ENCODE measurements around the gene TWF2.

DNA sequence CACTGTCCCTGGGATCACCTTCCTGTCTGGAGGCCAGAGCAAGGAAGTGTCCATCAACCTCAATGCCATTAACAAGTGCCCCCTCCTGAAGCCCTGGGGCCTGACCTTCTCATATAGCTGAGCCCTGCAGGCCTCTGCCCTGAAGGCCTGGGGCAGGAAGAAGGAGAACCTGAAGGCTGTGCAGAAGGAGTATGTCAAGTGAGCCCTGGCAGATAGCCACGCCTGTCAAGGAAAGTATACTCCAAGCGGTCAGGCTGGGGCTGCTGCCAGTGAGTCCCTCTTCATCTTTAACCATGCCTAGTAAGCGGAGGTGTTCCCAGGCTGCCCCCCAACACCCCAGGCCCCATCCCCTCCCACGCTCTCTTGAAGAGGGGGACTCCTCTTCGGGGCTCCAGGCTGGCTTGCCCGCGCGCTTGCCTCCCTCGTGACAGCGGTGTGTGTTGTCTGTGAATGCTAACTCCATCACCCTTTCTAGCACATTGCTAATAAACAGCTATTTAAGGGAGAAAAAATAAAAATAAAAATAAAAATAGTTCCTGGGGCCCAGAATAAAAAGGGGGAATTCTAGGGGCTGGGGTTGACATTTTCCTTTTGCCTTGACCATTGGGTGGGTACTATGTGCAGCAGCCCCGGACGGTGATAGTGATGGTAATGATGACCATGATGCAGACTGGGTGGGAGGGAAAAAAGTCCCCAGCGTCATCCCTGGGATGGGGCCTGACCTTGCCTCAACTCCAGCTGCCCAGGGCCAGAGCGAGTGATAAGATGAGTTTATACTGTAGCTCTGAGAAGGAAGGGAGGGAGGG lies 44.3 kb downstream of the TWF2 start:
- TF ChIP-seq POLR2AphosphoS5 (IDR thresholded peaks at IDR 0.05; ENCODE audit: control insufficient read depth, insufficient read depth, low read depth, low read length) (no peak), NFYB (IDR thresholded peaks at IDR 0.05; ENCODE audit: extremely low read depth, insufficient read length) (no peak), MLX (CRISPR knock-in tag; conservative IDR thresholded peaks at IDR 0.05) (no peak), HDAC6 (IDR thresholded peaks at IDR 0.05; ENCODE audit: low read depth, low read length) (no peak), CBX2 (IDR thresholded peaks at IDR 0.05; ENCODE audit: insufficient read depth, low read length, poor library complexity, severe bottlenecking) (no peak), HCFC1 (IDR thresholded peaks at IDR 0.05; ENCODE audit: low read depth, low read length) (no peak), KAT7 (CRISPR knock-in tag; IDR thresholded peaks at IDR 0.05; ENCODE audit: borderline replicate concordance) (no peak)
- TF ChIP-seq, protein P1, sequence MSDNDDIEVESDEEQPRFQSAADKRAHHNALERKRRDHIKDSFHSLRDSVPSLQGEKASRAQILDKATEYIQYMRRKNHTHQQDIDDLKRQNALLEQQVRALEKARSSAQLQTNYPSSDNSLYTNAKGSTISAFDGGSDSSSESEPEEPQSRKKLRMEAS (CRISPR knock-in tag; IDR thresholded peaks at IDR 0.05) = no peak

Measured in K562 (cell line).